Occipital lobe (tissue), 2 donors: ENCODE measurements around the gene SCIN. TPM values are rescaled to one million over a fixed set of nuclear protein-coding genes. Genes with fewer than 3 reads are reported as not detected.

ENCODE experiments used
- small RNA-seq: library from RNA; depleted of rRNA; stranded (forward); fragments of <200 nt; gene quantifications from one replicate; pipeline ENCODE3, GENCODE V24; 2014
- total RNA-seq: library from RNA; depleted of rRNA; stranded (reverse); fragments of >200 nt; gene quantifications from one replicate; pipeline ENCODE4 v1.2.3, GENCODE V29; 2014

Gene SCIN
- total RNA-seq, 1 donor from 2014 or later, result 1.6 TPM

Small RNA genes lying within 50 kb of the gene (small RNA-seq; reads per million reads assigned to genes)
- gene RF00264, result not detected

Other genes starting within 250 kb of the SCIN start
- gene VWDE, start 166.9 kb upstream of the SCIN start, total RNA-seq, result 1.4 TPM
- 82.2 TPM for gene ARL4A, start 116.9 kb downstream of the SCIN start, total RNA-seq